Measurements from ENCODE around the gene SLC37A1.

Gene SLC37A1

GRCh38 chr21:42531771-42532170 is 18.1 kb downstream of the SLC37A1 start:
- no peak for FAIRE-seq

- no peak for FAIRE-seq
These were observed 19.0 kb downstream of the SLC37A1 start for GRCh38 chr21:42532466-42533181.

- FAIRE-seq: no peak
These were observed 19.8 kb downstream of the SLC37A1 start for GRCh38 chr21:42533306-42533962.

- FAIRE-seq: no peak
These were observed 20.3 kb downstream of the SLC37A1 start for GRCh38 chr21:42533963-42534355.

- FAIRE-seq: no peak
These were observed 21.0 kb downstream of the SLC37A1 start for GRCh38 chr21:42534421-42535378.

- FAIRE-seq: no peak
These were observed 22.0 kb downstream of the SLC37A1 start for GRCh38 chr21:42535602-42536171.

GRCh38 chr21:42536601-42537000 is 22.9 kb downstream of the SLC37A1 start:
- no peak for FAIRE-seq

- no peak for FAIRE-seq
These were observed 23.6 kb downstream of the SLC37A1 start for GRCh38 chr21:42537106-42537742.

GRCh38 chr21:42538479-42539275 is 25.0 kb downstream of the SLC37A1 start:
- FAIRE-seq: no peak

- no peak for FAIRE-seq
These were observed 25.7 kb downstream of the SLC37A1 start for GRCh38 chr21:42539342-42539741.

- no peak for FAIRE-seq
These were observed 26.3 kb downstream of the SLC37A1 start for GRCh38 chr21:42539931-42540343.

GRCh38 chr21:42540396-42540795 is 26.7 kb downstream of the SLC37A1 start:
- FAIRE-seq: no peak

GRCh38 chr21:42541174-42541573 is 27.5 kb downstream of the SLC37A1 start:
- no peak for FAIRE-seq

GRCh38 chr21:42541618-42542017 is 28.0 kb downstream of the SLC37A1 start:
- FAIRE-seq: no peak

- FAIRE-seq: no peak
These were observed 28.5 kb downstream of the SLC37A1 start for GRCh38 chr21:42542196-42542595.

- FAIRE-seq: no peak
These were observed 28.9 kb downstream of the SLC37A1 start for GRCh38 chr21:42542596-42542995.

- no peak for FAIRE-seq
These were observed 29.6 kb downstream of the SLC37A1 start for GRCh38 chr21:42543106-42543847.

GRCh38 chr21:42544544-42544943 is 30.9 kb downstream of the SLC37A1 start:
- no peak for FAIRE-seq

- FAIRE-seq: no peak
These were observed 31.7 kb downstream of the SLC37A1 start for GRCh38 chr21:42545317-42545716.

- FAIRE-seq: no peak
These were observed 32.1 kb downstream of the SLC37A1 start for GRCh38 chr21:42545745-42546144.

GRCh38 chr21:42546433-42546832 is 32.8 kb downstream of the SLC37A1 start:
- FAIRE-seq: no peak
